Stimulated activated naive CD8-positive, alpha-beta T cell treated with anti-CD3 and anti-CD28 coated beads, Interleukin-15, Interleukin-2, amounts not matched to agents 100 U/mL and 50 U/mL, for 24 hours (primary cell): ENCODE results near the gene AVPR2.

Experiments used
- ATAC-seq: fragments of 150-1000 bp; cut with Tn5 transposase; one replicate; pipeline ENCODE4 v1.10.0; 2021
- DNase-seq: peaks from one replicate; pipeline ENCODE4 v3.0.0; 2021

Gene AVPR2

GRCh38 chrX:153913701-153914100, 9.2 kb downstream of the AVPR2 start:
- no peak for ATAC-seq
- DNase-seq, result no peak

GRCh38 chrX:153917869-153918268, 13.4 kb downstream of the AVPR2 start:
- ATAC-seq (no peak), DNase-seq (no peak)

- no peak for DNase-seq
- ATAC-seq, result no peak
These were observed 14.8 kb downstream of the AVPR2 start for GRCh38 chrX:153919281-153919680.

GRCh38 chrX:153920546-153920945, 16.1 kb downstream of the AVPR2 start:
- ATAC-seq (no peak), DNase-seq (no peak)

GRCh38 chrX:153921070-153921469, 16.6 kb downstream of the AVPR2 start:
- no peak for DNase-seq

GRCh38 chrX:153921511-153922446, 17.3 kb downstream of the AVPR2 start:
- DNase-seq (no peak), ATAC-seq (no peak)

More at GRCh38 chrX:153921070-153921469, 16.6 kb downstream of the AVPR2 start:
- no peak for ATAC-seq

GRCh38 chrX:153922932-153923857, 18.7 kb downstream of the AVPR2 start:
- DNase-seq (no peak), ATAC-seq (no peak)

- DNase-seq (no peak), ATAC-seq (no peak)
These were observed 19.8 kb downstream of the AVPR2 start for GRCh38 chrX:153924149-153924861.

GRCh38 chrX:153925387-153925738, 20.9 kb downstream of the AVPR2 start:
- DNase-seq, result no peak
- no peak for ATAC-seq

GRCh38 chrX:153925739-153926551, 21.5 kb downstream of the AVPR2 start, which contains the start of gene ARHGAP4:
TSS of gene ARHGAP4 (minus strand) at chrX:153926264. CDS start at chrX:153926202, 62 bp downstream.
- peak; percentile 9 for ATAC-seq
- peak; percentile 66 for DNase-seq

GRCh38 chrX:153926552-153926857, 22.0 kb downstream of the AVPR2 start:
- no peak for DNase-seq
- ATAC-seq, result peak; percentile 1

- DNase-seq (peak; percentile 76), ATAC-seq (peak; percentile 47)
These were observed 22.6 kb downstream of the AVPR2 start for GRCh38 chrX:153926858-153927671.

- DNase-seq, result no peak
These were observed 23.1 kb downstream of the AVPR2 start for GRCh38 chrX:153927672-153927921.

GRCh38 chrX:153927922-153928760, 23.7 kb downstream of the AVPR2 start:
- peak; percentile 71 for ATAC-seq

More at GRCh38 chrX:153927672-153927921, 23.1 kb downstream of the AVPR2 start:
- peak; percentile 0 for ATAC-seq

GRCh38 chrX:153928846-153929245, 24.4 kb downstream of the AVPR2 start:
- no peak for ATAC-seq
- no peak for DNase-seq

More at GRCh38 chrX:153927922-153928760, 23.7 kb downstream of the AVPR2 start:
- DNase-seq, result peak; percentile 90

- ATAC-seq (no peak), DNase-seq (no peak)
These were observed 25.1 kb downstream of the AVPR2 start for GRCh38 chrX:153929576-153929975.

GRCh38 chrX:153930011-153930910, 25.8 kb downstream of the AVPR2 start:
- DNase-seq (no peak), ATAC-seq (no peak)

GRCh38 chrX:153931151-153931550, 26.7 kb downstream of the AVPR2 start:
- ATAC-seq, result no peak
- DNase-seq, result no peak

- no peak for ATAC-seq
- DNase-seq, result no peak
These were observed 27.3 kb downstream of the AVPR2 start for GRCh38 chrX:153931748-153932147.
